Erythroblast (primary cell): Measurements from ENCODE around the gene KRTAP27-1.

Experiments used
- DNase-seq, 2 experiments: peaks; one replicate each; lab custom pipeline; 2025; lab: John Stamatoyannopoulos, UW
- GATA1 ChIP-seq: IDR thresholded peaks from 2 replicates; pipeline ENCODE4 v1.6.1; 2011; ENCODE audit warnings: low read depth, mild to moderate bottlenecking, control low read depth, low read length, moderate library complexity
- POLR2A ChIP-seq: IDR thresholded peaks from 2 replicates; pipeline ENCODE4 v1.6.1; 2011; ENCODE audit warnings: mild to moderate bottlenecking, low read length

Gene KRTAP27-1

DNA sequence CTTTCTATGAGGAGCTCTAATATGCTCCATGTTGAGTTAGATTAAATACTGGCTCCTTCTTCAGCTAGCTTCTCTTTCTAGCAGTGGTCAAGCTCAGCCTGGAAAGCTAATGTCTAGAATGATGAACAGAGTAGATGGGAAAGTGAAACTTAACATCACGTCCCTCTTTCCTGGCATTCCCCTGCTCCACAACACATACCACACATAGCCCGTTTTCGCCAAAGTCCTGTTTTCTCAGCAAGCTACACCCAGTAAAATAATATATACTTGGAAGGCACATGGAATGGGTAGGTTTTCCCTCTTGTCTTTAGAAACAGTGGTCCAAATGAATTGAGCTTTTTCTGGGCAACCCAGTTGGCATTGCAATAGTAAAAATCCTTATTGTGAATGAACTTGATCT lies 3.8 kb downstream of the KRTAP27-1 start:
- no peak for DNase-seq

DNA sequence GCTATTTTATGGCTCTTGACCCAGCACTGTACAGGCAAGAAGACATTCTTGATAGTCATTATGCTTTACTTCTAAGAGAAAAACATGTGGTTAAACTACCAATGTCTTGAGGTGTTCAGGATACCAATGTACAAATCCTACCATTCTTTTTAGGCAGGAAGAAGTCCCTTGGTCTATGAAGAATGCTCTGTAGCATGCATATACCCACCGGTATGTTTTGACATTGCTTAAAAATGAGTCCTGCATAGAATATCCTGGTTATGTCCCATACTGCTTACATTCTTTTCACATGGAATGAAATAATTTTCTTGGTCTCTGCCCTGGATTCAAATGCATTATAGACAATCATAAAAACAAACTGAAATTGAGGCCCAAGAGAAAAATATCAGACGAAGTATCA lies 4.8 kb downstream of the KRTAP27-1 start:
- TF ChIP-seq POLR2A (no peak), GATA1 (no peak)
- no peak for DNase-seq

More for the DNA sequence above, 3.8 kb downstream of the KRTAP27-1 start:
- TF ChIP-seq GATA1 = no peak
- no peak for TF ChIP-seq POLR2A

DNA sequence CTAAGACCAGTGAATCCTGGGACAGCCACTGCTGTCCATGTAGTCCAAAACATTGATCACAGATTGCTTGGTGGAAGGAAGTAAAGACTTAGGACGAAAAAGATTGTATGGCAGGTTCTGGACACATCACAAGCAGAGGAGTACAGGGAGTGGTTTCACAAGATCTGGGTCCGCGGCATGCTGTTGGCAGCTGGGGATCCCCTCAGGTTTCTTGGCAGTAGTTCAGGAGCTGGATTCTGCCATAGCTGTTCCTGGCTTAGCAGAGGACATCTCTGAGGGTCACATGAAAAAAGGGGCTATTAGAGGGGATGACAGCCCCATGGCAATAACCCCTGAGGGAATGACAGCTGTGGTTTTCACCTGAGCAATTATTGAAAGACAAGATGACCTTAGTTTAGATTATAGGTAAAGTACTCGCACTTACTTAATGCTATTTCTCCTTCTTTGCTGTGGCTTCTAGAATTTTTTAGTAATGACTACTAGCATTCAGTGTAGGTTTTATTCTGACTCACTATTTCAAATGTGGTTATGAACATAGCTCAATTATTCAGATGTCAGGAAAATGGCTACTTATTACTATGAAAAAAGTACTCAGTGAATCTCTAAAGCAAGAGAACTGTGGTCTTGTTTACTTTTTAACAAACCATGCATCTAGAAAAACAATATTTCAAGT lies 8.2 kb downstream of the KRTAP27-1 start:
- no peak for TF ChIP-seq POLR2A
- no peak for TF ChIP-seq GATA1
- DNase-seq = no peak

DNA sequence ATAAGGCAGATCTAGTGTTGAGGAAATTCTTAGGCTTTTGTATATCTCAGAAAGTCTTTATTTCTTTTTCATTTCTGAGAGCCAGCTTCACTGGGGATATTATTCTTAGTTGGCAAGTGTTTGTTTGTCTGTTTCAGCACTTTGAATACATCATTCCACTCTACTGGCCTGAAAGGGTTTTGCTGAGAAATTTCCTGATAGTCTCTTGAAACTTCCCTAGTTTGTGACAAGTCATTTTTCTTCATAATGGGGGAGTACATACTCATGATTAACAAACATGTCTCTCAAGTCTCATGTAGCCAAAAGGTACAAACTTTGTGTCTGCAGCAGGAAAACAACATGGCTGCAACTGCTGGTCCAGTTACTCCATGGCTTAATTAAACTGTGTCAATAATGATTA lies 11.1 kb downstream of the KRTAP27-1 start:
- DNase-seq = no peak
- TF ChIP-seq POLR2A (no peak), GATA1 (no peak)

DNA sequence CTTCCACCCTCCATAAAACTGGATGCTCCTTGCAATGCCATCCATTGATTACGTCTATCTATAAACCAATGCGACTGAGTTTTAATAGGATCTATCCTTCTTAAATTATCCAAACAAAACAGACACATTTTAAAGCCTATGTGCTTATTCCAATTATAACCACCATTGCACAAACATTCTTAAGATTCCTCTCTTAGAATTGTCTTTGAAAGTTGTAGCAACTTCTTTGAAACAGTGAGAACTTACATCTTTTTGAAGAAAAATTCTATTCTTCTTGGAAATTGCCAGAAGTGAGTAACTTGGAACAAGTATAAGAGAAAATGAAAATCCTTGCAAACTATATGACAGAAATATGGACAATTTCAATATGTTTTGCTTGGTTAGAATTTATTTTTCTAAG lies 17.3 kb downstream of the KRTAP27-1 start, which contains the start of gene KRTAP26-1:
TSS of gene KRTAP26-1 (minus strand) at position 101 of the 400 bp plus-strand sequence. CDS start 280 bp downstream, outside the sequence.
- TF ChIP-seq GATA1 = no peak
- no peak for TF ChIP-seq POLR2A

DNA sequence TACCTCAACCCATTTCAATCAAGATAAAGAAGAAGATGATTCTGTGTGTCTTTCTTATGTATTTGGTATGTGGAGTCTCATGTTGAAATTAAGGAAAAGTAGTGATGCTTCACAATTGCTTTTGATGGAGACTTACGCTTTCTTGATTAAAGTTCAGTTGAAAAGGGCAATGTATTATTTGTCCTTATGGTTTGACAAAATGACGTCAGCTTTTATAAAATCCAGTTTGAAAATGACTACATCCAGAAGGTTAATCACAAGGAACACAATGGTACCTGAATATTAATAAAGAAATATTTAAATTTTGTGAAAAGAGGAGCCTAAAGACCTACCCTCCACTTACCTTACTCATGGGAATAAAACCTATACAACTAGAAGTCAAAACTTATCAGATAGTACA lies 21.8 kb downstream of the KRTAP27-1 start:
- TF ChIP-seq POLR2A (no peak), GATA1 (no peak)
- DNase-seq = no peak

More for the DNA sequence above, 17.3 kb downstream of the KRTAP27-1 start, which contains the start of gene KRTAP26-1:
- no peak for DNase-seq

DNA sequence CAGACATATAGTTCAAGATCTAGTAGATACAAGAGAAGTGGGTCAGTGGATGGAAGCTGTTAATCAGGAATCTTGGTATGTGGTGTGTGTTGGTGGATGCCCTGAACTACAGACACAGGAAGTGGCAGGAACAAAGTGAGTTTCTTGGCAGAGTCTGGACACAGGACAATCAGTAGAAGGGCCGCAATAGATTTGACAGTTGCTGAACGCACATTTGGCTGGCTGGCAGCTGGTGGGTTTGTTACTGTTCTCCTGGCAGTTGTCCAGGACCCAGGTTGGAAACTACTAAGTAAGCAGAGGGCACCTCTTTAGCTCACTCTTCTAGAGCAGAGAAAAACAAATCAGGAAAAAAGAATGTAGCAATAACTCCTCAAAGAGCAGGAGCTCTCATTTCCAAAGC lies 30.6 kb downstream of the KRTAP27-1 start:
- DNase-seq = no peak
- TF ChIP-seq POLR2A = no peak

DNA sequence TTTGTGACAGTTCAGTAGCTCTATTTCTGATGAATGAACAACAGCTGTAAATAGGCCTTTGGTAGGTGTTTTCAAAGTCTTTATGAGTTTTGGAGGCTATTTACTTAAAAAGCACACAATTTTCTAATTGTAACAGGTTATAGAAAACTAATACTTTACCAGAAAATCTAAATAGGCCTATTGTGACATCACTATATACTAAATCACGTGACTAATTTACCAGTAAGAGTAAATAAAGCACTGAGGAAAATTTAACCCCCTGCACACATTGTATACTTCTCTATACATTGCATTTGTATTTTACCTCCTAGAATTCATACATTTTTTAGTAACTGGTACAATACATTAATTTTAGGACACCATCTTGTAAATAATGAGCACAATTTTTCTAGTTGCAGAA lies 32.4 kb downstream of the KRTAP27-1 start:
- TF ChIP-seq POLR2A (no peak), GATA1 (no peak)
- no peak for DNase-seq

DNA sequence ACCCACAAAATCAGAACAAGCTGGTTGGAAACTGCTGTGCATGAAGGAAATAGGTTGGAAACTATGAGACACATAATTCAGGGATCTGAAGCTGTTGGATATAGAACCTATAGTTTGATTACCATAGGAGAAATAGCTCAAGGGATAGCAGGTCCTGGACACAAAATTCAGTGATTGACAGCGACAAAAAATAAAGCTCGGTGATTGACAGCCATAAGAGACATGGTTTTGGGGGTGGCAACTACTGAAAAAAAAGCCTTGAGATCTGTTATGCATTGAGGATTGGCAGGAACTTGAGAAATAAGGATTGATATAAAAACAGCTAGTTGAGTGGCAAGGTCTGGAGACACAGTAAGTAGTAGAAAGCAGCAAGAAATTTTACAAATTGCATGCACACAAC lies 48.3 kb downstream of the KRTAP27-1 start, which contains the start of gene KRTAP25-1:
TSS of gene KRTAP25-1 (minus strand) at position 300 of the 400 bp plus-strand sequence. CDS start at position 276, 24 bp downstream.
- no peak for DNase-seq
- TF ChIP-seq GATA1 (no peak), POLR2A (no peak)
